ENCODE results near the gene PTGES. TPM values are rescaled to one million over a fixed set of nuclear protein-coding genes. Genes with fewer than 3 reads are reported as not detected.

Gene PTGES
- total and polyA plus RNA-seq, 2 experiments from 2014 or later, result 2.8 to 3.6 TPM

GRCh38 chr9:129717991-129718390 lies 34.9 kb downstream of the PTGES start (continued):
- TF ChIP-seq REST (IDR thresholded peaks at IDR 0.05; ENCODE audit: unreplicated experiment), result no peak
- no peak for TF ChIP-seq ETS1 (IDR thresholded peaks at IDR 0.05)

- H4K20me1 ChIP-seq (replicated peaks; ENCODE audit: insufficient read depth), result no peaks in the 10 kb centered on the region
- no peak overlapping the region for H3K4me2 ChIP-seq
- Mint-ChIP-seq H3K4me1 (peaks cover 9% of the 10 kb centered on the region), H3K27me3 (ENCODE audit: insufficient read depth, low read depth, poor library complexity) (peaks cover 6% of the 10 kb centered on the region), H3K36me3 (ENCODE audit: low read depth) (no peaks in the 10 kb centered on the region), H3K4me3 (no peak overlapping the region), H3K27ac (no peak overlapping the region), H3K9me3 (no peaks in the 10 kb centered on the region; the same call in 2 of the 3 replicates)
- no peaks in the 10 kb centered on the region for H3K79me2 ChIP-seq (replicated peaks; ENCODE audit: insufficient read depth)
- no peaks in the 10 kb centered on the region for H3K9me2 ChIP-seq (ENCODE audit: insufficient read depth)
- H2AFZ ChIP-seq, result no peak overlapping the region
- peaks cover 9% of the 10 kb centered on the region; the same call in 1 of the 2 replicates for H3K4me1 ChIP-seq (ENCODE audit: insufficient read depth)
- TF ChIP-seq POLR2AphosphoS5 (IDR thresholded peaks at IDR 0.05; ENCODE audit: low read depth) (no peak), CREB1 (CRISPR knock-in tag; IDR thresholded peaks at IDR 0.05; ENCODE audit: low read depth) (no peak), REST (IDR thresholded peaks at IDR 0.05; ENCODE audit: unreplicated experiment) (no peak), EZH2phosphoT487 (IDR thresholded peaks at IDR 0.05; ENCODE audit: unreplicated experiment) (no peak), ZNF462 (CRISPR knock-in tag; IDR thresholded peaks at IDR 0.05) (no peak), STAT1 (IDR thresholded peaks at IDR 0.05; ENCODE audit: unreplicated experiment) (no peak), ZNF114 (CRISPR knock-in tag; IDR thresholded peaks at IDR 0.05) (no peak)
- no peak for DNase-seq (ENCODE audit: low spot score)
- H3K4me3 ChIP-seq, result no peak overlapping the region
- no peak overlapping the region for H3K27ac ChIP-seq (ENCODE audit: low read depth)
- no peaks in the 10 kb centered on the region for H3K36me3 ChIP-seq (ENCODE audit: insufficient read depth)
- H3F3A ChIP-seq (replicated peaks; ENCODE audit: low read depth), result no peaks in the 10 kb centered on the region
- ATAC-seq, result no peak
- H3K27me3 ChIP-seq (ENCODE audit: insufficient read depth), result no peaks in the 10 kb centered on the region
These were observed 36.8 kb downstream of the PTGES start for GRCh38 chr9:129716091-129716490.

Measured in GM23338 (cell line).